Esophagus muscularis mucosa (tissue), 4 donors: ENCODE measurements around the gene PLS1. TPM values are rescaled to one million over a fixed set of nuclear protein-coding genes. Genes with fewer than 3 reads are reported as not detected.
A peak's percentile ranks its signal among the peaks of the same experiment; 100 is the strongest.

Experiments used
- DNase-seq: peaks from one replicate; pipeline ENCODE4 v3.0.0-alpha.2; 2017; ENCODE audit errors: extremely low spot score
- H3K27ac ChIP-seq, 4 donors: fragments of 200-600 bp; sonication (generic); replicated peaks in 1 of 4; 1 replicate in 3 of 4; 2 replicates in 1 of 4; pipeline ENCODE4 v1.5.1; 2016 to 2019; ENCODE audit warnings: mild to moderate bottlenecking in 1 of 4
- H3K27me3 ChIP-seq, 4 donors: fragments of 200-600 bp; sonication (generic); one replicate each; pipeline versions ENCODE4 v1.5.1 to v1.6.0; 2016 to 2019
- H3K36me3 ChIP-seq, 4 donors: fragments of 200-600 bp; sonication (generic); one replicate each; pipeline ENCODE4 v1.5.1; 2016 to 2019
- H3K4me1 ChIP-seq, 4 donors: fragments of 200-600 bp; sonication (generic); one replicate each; pipeline ENCODE4 v1.5.1; 2016 to 2019
- H3K4me3 ChIP-seq, 4 donors: fragments of 200-600 bp; sonication (generic); 1 replicate in 2 of 4; 2 replicates in 2 of 4; pipeline ENCODE4 v1.5.1; 2016 to 2019; ENCODE audit warnings: mild to moderate bottlenecking in 4 of 4, moderate library complexity in 1 of 4
- H3K9me3 ChIP-seq, 4 donors: fragments of 200-600 bp; sonication (generic); 1 replicate in 3 of 4; 2 replicates in 1 of 4; pipeline ENCODE4 v1.5.1; 2016 to 2019
- EP300 ChIP-seq: sonication (generic); formaldehyde crosslinking; IDR thresholded peaks from one replicate; pipeline ENCODE4 v1.6.1; 2017; ENCODE audit warnings: antibody characterized with exemption
- POLR2A ChIP-seq: fragments of 450-650 bp; IDR thresholded peaks from one replicate; pipeline ENCODE4 v1.6.1; 2017; ENCODE audit warnings: antibody characterized with exemption, moderate library complexity, mild to moderate bottlenecking, low read depth
- POLR2AphosphoS5 ChIP-seq, 2 donors: sonication (generic); formaldehyde crosslinking; IDR thresholded peaks; one replicate each; pipeline ENCODE4 v1.6.1; 2017; ENCODE audit warnings: antibody characterized with exemption in 2 of 2
- WGBS: methylation state at CpG from one replicate; pipeline ENCODE4 v1.1.5; 2018; 5-methylcytosine and 5-hydroxymethylcytosine counted together
- intact Hi-C: fragments of 100-400 bp; cut with DNase I; formaldehyde crosslinking; loops from one replicate; pipeline ENCODE4 v1.15.1; 2023
- total RNA-seq, 4 donors: library from RNA; depleted of rRNA; stranded (reverse); fragments of >200 nt; gene quantifications; one replicate each; pipeline versions ENCODE4 v1.1.0 to v1.2.1, GENCODE V29; 2016
- TF ChIP-seq, protein P1 (sequence below), 3 experiments: fragments of 200-600 bp in 2 of 3; fragments of 450-650 bp in 1 of 3; sonication (generic) in 2 of 3; IDR thresholded peaks; one replicate each; pipeline ENCODE4 v1.5.1; 2017 to 2019; ENCODE audit warnings: antibody characterized with exemption in 3 of 3, mild to moderate bottlenecking in 2 of 3, moderate library complexity in 1 of 3

The PLS1 gene
- total RNA-seq, 4 donors from 2014 or later, result 1.2 to 2.0 (median 1.5) TPM

DNA sequence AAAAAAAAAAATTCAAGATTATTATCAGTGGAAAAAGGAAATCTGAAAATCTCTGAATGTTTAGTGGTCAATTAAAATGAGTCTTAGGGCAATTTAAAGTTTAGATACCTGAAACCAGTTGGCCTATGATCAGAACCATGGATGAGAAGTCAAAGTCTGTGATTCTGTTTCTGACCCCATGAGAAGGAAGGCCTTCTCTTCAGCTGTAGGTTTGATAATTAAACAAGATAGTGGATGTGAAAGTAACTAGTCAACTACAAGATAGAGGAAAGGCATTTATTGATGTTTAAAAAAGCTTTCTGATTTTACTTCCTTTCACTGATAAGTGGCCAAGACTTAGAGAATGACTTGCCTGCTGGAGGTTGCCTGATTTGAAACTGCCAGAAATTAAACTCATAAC lies 8.7 kb downstream of the PLS1 start:
- intact Hi-C loops, result no loop called here
- TF ChIP-seq POLR2A (no peak), POLR2AphosphoS5 (IDR thresholded peaks at IDR 0.05) (no peak), EP300 (no peak)
- TF ChIP-seq, protein P1, sequence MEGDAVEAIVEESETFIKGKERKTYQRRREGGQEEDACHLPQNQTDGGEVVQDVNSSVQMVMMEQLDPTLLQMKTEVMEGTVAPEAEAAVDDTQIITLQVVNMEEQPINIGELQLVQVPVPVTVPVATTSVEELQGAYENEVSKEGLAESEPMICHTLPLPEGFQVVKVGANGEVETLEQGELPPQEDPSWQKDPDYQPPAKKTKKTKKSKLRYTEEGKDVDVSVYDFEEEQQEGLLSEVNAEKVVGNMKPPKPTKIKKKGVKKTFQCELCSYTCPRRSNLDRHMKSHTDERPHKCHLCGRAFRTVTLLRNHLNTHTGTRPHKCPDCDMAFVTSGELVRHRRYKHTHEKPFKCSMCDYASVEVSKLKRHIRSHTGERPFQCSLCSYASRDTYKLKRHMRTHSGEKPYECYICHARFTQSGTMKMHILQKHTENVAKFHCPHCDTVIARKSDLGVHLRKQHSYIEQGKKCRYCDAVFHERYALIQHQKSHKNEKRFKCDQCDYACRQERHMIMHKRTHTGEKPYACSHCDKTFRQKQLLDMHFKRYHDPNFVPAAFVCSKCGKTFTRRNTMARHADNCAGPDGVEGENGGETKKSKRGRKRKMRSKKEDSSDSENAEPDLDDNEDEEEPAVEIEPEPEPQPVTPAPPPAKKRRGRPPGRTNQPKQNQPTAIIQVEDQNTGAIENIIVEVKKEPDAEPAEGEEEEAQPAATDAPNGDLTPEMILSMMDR (IDR thresholded peaks at IDR 0.05), result no peak
- H3K4me1 ChIP-seq, result no peaks in the 10 kb centered on the region
- H3K36me3 ChIP-seq, result no peaks in the 10 kb centered on the region
- no peak overlapping the region for H3K4me3 ChIP-seq
- H3K9me3 ChIP-seq, result no peaks in the 10 kb centered on the region
- no peak overlapping the region for H3K27ac ChIP-seq
- H3K27me3 ChIP-seq, result no peaks in the 10 kb centered on the region
- DNase-seq, result no peak

DNA sequence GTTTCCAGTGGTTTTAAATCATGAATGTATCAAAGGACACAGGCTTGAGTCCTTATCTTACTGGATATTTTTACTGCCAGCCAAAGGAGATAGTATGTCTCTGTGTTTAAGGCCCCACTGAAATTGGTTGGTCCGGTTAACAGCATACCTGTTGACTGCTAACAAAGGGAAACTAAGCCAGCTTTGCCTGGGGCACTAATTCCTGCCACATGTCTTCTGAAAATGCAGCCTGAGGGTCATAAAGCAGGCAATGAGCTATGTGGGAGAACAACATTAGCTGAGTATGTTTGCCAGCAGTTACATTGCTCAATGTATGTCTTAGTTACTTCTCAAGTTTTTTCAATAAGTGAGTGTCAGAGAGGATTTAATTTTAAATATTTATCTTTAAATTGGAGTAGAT lies 12.4 kb downstream of the PLS1 start:
- Histone ChIP-seq H3K36me3 (no peaks in the 10 kb centered on the region), H3K27ac (no peak overlapping the region), H3K27me3 (no peaks in the 10 kb centered on the region), H3K4me3 (no peak overlapping the region), H3K4me1 (no peaks in the 10 kb centered on the region), H3K9me3 (no peaks in the 10 kb centered on the region)
- WGBS, result 100% methylated on average over 1 of the region's 1 CpG
- TF ChIP-seq POLR2A, result no peak
- intact Hi-C loops, result no loop called here
- DNase-seq, result peak; percentile 89

DNA sequence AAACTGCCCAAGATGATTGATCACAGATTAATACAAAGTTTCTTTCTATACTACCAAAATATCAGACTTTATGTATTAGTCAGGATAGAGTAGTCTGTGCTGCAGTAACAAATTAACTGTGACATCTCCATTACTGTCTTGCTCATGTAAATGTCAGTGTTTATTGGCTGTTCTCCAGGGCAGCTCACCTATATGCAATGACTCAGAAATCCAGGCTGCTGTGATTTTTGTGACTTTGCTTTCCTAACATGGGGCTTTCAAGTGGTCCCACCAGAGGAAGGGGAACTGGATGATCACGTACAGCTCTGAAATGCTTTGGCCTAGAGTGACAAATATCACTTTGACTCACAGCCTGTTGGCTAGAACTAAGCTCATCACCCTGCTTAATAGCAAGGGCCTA lies 12.9 kb downstream of the PLS1 start:
- 92% methylated on average over 1 of the region's 1 CpG for WGBS
- H3K9me3 ChIP-seq, result no peaks in the 10 kb centered on the region
- H3K27ac ChIP-seq, result no peak overlapping the region
- intact Hi-C loops, result no loop called here
- H3K4me1 ChIP-seq, result no peaks in the 10 kb centered on the region
- TF ChIP-seq EP300 (no peak), POLR2AphosphoS5 (IDR thresholded peaks at IDR 0.05) (no peak), POLR2A (no peak)
- TF ChIP-seq, protein P1 (IDR thresholded peaks at IDR 0.05), result no peak
- peak; percentile 21 for DNase-seq
- H3K27me3 ChIP-seq, result no peaks in the 10 kb centered on the region
- H3K4me3 ChIP-seq, result no peak overlapping the region
- no peaks in the 10 kb centered on the region for H3K36me3 ChIP-seq

DNA sequence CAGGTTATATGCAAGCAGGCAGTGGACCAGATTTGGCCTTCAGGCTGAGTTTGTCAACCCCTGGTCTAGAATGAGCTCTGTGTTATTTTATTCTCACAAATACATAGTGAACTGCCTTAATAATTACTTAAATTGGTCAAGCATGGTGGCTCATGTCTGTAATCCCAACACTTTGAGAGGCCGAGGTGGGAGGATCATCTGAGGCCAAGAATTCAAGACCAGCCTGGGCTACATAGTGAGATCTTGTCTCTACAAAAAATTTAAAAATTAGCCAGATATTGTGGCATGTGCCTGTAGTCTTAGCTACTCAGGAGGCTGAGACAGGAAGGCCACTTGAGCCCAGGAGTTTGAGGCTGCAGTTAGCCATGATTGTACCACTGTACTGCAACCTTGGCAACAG lies 15.0 kb downstream of the PLS1 start:
- TF ChIP-seq, protein P1 (IDR thresholded peaks at IDR 0.05), result no peak
- TF ChIP-seq EP300 (no peak), POLR2AphosphoS5 (IDR thresholded peaks at IDR 0.05) (no peak), POLR2A (no peak)
- no peaks in the 10 kb centered on the region for H3K27me3 ChIP-seq
- H3K36me3 ChIP-seq, result no peaks in the 10 kb centered on the region
- no peaks in the 10 kb centered on the region for H3K9me3 ChIP-seq
- H3K27ac ChIP-seq, result no peak overlapping the region
- no peak overlapping the region for H3K4me3 ChIP-seq
- intact Hi-C loops, result no loop called here
- DNase-seq, result no peak
- 92% methylated on average over 1 of the region's 1 CpG for WGBS
- no peaks in the 10 kb centered on the region for H3K4me1 ChIP-seq

DNA sequence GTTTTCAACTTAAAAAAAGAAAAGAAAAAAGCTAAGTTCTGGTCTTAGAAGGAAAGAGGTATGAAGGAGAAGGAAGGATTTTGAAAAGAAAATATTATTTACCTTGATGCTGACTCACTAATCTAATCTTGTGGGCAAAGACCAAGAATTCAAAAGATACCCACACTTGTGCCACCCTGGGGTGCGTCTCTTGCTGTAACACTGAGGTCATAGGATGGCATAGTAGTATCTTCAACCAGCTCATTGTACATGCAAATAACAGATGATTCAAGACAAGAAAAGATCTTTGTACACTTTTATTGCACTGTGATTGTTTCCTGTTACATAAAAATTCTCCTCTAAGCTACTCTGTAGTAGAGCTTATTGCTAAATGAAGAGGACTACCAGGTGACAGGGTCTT lies 17.3 kb downstream of the PLS1 start:
- 77% methylated on average over 1 of the region's 1 CpG for WGBS
- Histone ChIP-seq H3K4me3 (no peak overlapping the region), H3K4me1 (no peaks in the 10 kb centered on the region), H3K36me3 (no peaks in the 10 kb centered on the region), H3K27ac (no peak overlapping the region), H3K9me3 (no peaks in the 10 kb centered on the region), H3K27me3 (no peaks in the 10 kb centered on the region)
- intact Hi-C loops, result no loop called here
- DNase-seq, result no peak
- TF ChIP-seq EP300 (no peak), POLR2AphosphoS5 (IDR thresholded peaks at IDR 0.05) (no peak), POLR2A (no peak)
- TF ChIP-seq, protein P1 (IDR thresholded peaks at IDR 0.05), result no peak
